Glutamatergic neuron (in vitro differentiated cells): ENCODE measurements around the gene FOXO4. TPM values are rescaled to one million over a fixed set of nuclear protein-coding genes. Genes with fewer than 3 reads are reported as not detected.

Experiments
- DNase-seq: peaks from one replicate; pipeline ENCODE4 v3.0.0; 2022
- H3K27ac Mint-ChIP-seq: one replicate; pipeline ENCODE4 v1.8.0; 2020; ENCODE audit warnings: mild to moderate bottlenecking, mixed read lengths, inconsistent platforms; ENCODE audit not compliant: unreplicated experiment
- H3K27me3 Mint-ChIP-seq: one replicate; pipeline ENCODE4 v1.8.0; 2020; ENCODE audit warnings: mild to moderate bottlenecking, moderate library complexity, mixed read lengths, inconsistent platforms; ENCODE audit not compliant: unreplicated experiment
- H3K36me3 Mint-ChIP-seq: one replicate; pipeline ENCODE4 v1.8.0; 2020; ENCODE audit warnings: mild to moderate bottlenecking, mixed read lengths, inconsistent platforms; ENCODE audit not compliant: unreplicated experiment
- H3K4me1 Mint-ChIP-seq: one replicate; pipeline ENCODE4 v1.8.0; 2020; ENCODE audit warnings: mild to moderate bottlenecking, low read depth, mixed read lengths, inconsistent platforms; ENCODE audit not compliant: unreplicated experiment
- H3K4me3 Mint-ChIP-seq: one replicate; pipeline ENCODE4 v1.8.0; 2020; ENCODE audit warnings: mild to moderate bottlenecking, mixed read lengths, inconsistent platforms; ENCODE audit not compliant: unreplicated experiment
- H3K9me3 Mint-ChIP-seq: one replicate; pipeline ENCODE4 v1.8.0; 2020; ENCODE audit warnings: mild to moderate bottlenecking, moderate library complexity, mixed read lengths, inconsistent platforms; ENCODE audit not compliant: unreplicated experiment
- total RNA-seq: library from RNA; stranded (reverse); fragmentation: NEBNext Ultra II Directional; extraction: Animal tissue kit (Norgen Biotek cat#: 25700); gene quantifications from one replicate; pipeline ENCODE4 v1.2.1, GENCODE V29; 2021; ENCODE audit not compliant: unreplicated experiment
- TF ChIP-seq, protein P1 (sequence below): fragments of 200-600 bp; sonication (generic); IDR thresholded peaks from one replicate; pipeline ENCODE4 v1.5.0; 2021; ENCODE audit not compliant: partially characterized antibody, unreplicated experiment

Gene FOXO4
- total RNA-seq, 1 donor from 2014 or later = 20.2 TPM

DNA sequence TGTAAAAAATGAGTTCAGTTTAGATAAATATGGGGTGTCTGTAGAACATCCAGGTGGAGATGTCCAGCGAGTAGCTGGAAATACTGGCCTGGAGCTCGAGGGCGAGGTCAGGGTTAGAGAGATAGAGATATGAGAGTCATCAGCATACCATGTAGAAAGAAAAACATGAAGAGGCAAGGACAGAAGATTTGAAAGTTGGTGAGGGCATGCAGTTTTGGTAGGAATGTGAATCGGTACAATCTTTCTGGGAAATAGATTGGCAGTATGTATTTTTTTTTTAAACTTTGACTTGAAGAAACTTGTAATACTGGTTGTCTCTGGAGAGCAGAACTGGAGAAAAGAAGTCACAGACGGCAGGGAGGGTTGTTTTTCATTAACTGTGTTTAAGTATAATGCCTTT, 25.1 kb upstream of the FOXO4 start:
- Mint-ChIP-seq H3K9me3 (peaks cover 4% of the 10 kb centered on the region), H3K4me3 (no peak overlapping the region), H3K27me3 (peaks cover 6% of the 10 kb centered on the region), H3K27ac (no peak overlapping the region), H3K4me1 (peaks cover 4% of the 10 kb centered on the region), H3K36me3 (no peaks in the 10 kb centered on the region)
- no peak for DNase-seq
- TF ChIP-seq, protein P1, sequence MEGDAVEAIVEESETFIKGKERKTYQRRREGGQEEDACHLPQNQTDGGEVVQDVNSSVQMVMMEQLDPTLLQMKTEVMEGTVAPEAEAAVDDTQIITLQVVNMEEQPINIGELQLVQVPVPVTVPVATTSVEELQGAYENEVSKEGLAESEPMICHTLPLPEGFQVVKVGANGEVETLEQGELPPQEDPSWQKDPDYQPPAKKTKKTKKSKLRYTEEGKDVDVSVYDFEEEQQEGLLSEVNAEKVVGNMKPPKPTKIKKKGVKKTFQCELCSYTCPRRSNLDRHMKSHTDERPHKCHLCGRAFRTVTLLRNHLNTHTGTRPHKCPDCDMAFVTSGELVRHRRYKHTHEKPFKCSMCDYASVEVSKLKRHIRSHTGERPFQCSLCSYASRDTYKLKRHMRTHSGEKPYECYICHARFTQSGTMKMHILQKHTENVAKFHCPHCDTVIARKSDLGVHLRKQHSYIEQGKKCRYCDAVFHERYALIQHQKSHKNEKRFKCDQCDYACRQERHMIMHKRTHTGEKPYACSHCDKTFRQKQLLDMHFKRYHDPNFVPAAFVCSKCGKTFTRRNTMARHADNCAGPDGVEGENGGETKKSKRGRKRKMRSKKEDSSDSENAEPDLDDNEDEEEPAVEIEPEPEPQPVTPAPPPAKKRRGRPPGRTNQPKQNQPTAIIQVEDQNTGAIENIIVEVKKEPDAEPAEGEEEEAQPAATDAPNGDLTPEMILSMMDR = no peak

DNA sequence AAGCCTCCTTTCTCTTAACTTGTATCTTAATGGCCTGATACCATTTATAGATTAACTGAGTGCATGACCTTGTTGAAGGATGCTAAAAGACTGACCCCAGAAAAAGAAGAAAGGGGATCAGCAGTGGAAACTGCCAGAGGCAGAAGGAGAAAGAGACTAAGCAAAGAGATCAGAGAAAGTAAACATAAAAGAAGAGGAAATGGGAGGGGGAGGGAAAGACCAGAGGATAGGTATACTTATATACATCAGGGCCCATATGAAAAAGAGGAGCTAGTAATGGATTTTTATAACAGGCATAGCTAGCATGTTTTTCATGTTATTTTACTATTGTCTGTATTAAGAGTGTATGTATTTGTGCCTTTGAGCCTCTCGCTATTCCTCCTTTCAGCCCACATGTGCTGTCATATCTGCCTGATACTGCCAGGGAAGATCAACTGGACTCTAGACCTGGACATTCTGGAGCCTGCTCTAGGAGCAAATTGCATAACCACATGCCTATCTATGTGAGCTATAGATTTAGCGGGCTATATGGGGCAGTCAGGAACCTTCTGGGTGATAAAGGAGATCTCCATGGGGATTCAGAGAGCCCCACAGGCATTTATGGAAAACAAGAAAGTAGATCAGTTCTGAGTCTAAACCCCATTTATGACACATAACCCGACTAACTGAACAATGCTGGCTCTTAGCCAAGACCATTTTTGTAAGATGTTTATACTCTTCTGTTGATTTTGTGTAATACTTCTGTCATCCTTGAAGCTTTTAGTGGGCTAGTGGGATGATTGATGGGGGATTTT, 14.1 kb upstream of the FOXO4 start:
- Mint-ChIP-seq H3K27ac (no peak overlapping the region), H3K4me1 (no peaks in the 10 kb centered on the region), H3K27me3 (no peaks in the 10 kb centered on the region), H3K36me3 (no peaks in the 10 kb centered on the region), H3K4me3 (no peak overlapping the region), H3K9me3 (peaks cover 3% of the 10 kb centered on the region)
- TF ChIP-seq, protein P1 = no peak
- no peak for DNase-seq

DNA sequence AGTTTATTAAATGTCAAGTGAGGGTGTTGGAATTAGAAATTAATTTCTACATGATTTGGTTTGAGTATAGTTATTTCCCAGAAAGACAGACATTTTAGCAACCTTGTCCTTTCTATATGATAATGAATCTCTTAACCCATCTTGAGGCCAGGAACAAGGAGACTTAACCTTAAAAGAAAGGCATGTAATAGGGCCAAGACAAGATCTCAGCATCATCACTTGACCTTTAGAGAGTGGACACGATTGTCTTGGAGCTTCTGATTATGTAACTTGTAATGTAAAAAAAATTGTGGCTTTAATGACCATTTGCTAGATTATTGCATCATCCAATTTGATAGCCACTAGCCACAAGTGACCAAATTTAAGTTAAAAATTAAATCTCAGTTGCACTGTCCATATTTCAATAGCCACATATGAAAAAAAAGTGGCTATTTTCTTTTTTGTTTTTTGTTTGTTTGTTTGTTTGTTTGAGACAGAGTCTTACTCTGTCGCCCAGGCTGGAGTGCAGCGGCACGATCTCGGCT, 13.5 kb upstream of the FOXO4 start:
- Mint-ChIP-seq H3K27ac (no peak overlapping the region), H3K36me3 (no peaks in the 10 kb centered on the region), H3K27me3 (no peaks in the 10 kb centered on the region), H3K4me3 (no peak overlapping the region), H3K4me1 (no peaks in the 10 kb centered on the region), H3K9me3 (peaks cover 3% of the 10 kb centered on the region)
- no peak for DNase-seq
- TF ChIP-seq, protein P1 = no peak

GRCh38 chrX:71082822-71083221, 12.8 kb upstream of the FOXO4 start:
- no peaks in the 10 kb centered on the region for H3K4me1 Mint-ChIP-seq

GRCh38 chrX:71085900-71086299, 9.8 kb upstream of the FOXO4 start:
- no peak overlapping the region for H3K27ac Mint-ChIP-seq
- TF ChIP-seq, protein P1 = no peak
- no peaks in the 10 kb centered on the region for H3K4me1 Mint-ChIP-seq

More at GRCh38 chrX:71082822-71083221, 12.8 kb upstream of the FOXO4 start:
- no peak overlapping the region for H3K27ac Mint-ChIP-seq
- no peaks in the 10 kb centered on the region for H3K36me3 Mint-ChIP-seq
- TF ChIP-seq, protein P1 = no peak
- H3K27me3 Mint-ChIP-seq = no peaks in the 10 kb centered on the region
- DNase-seq = no peak
- H3K9me3 Mint-ChIP-seq = peaks cover 3% of the 10 kb centered on the region
- H3K4me3 Mint-ChIP-seq = no peak overlapping the region

More at GRCh38 chrX:71085900-71086299, 9.8 kb upstream of the FOXO4 start:
- Mint-ChIP-seq H3K27me3 (no peaks in the 10 kb centered on the region), H3K36me3 (no peaks in the 10 kb centered on the region), H3K9me3 (no peaks in the 10 kb centered on the region), H3K4me3 (no peak overlapping the region)
- DNase-seq = no peak
